Neuron (in vitro differentiated cells): ENCODE measurements around the gene AARSD1.
"Not testable (repeated sequence)": the region's sequence is repeated elsewhere in the genome, so short reads cannot be mapped to it uniquely, and the experiment has no call there.

Source experiments
- H2AFZ ChIP-seq: one replicate; pipeline ENCODE4 v1.6.1; 2013; ENCODE audit warnings: low read depth, mild to moderate bottlenecking, inconsistent platforms, low read length, moderate library complexity
- H3K27me3 ChIP-seq: one replicate; pipeline ENCODE4 v1.6.1; 2013; ENCODE audit warnings: low read length; ENCODE audit not compliant: insufficient read depth
- H3K36me3 ChIP-seq: one replicate; pipeline ENCODE4 v1.6.1; 2013; ENCODE audit warnings: low read length; ENCODE audit not compliant: insufficient read depth
- H3K4me1 ChIP-seq: one replicate; pipeline ENCODE4 v1.6.1; 2013; ENCODE audit warnings: low read length; ENCODE audit not compliant: insufficient read depth
- H3K4me3 ChIP-seq: 2 replicates; pipeline ENCODE4 v1.5.1; 2013; ENCODE audit warnings: mild to moderate bottlenecking, low read length, moderate library complexity
- H3K9me3 ChIP-seq: one replicate; pipeline ENCODE4 v1.6.1; 2013; ENCODE audit warnings: low read length

The AARSD1 gene

DNA sequence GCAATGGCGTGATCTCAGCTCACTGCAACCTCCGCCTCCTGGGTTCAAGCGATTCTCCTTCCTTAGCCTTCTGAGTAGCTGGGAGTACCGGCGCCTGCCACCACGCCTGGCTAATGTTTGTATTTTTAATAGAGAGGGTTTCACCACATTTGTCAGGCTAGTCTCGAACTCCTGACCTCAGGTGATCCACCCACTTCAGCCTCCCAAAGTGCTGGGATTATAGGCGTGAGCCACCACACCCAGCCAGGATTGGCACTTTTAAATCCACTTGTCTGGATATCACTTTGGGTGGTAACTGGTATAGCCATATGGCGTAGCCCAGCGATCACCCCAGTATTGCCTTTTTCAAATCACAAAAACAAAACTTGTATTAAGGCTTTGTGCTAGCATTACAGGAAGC, 29.7 kb upstream of the AARSD1 start:
- not testable (repeated sequence) for H3K27me3 ChIP-seq, H3K4me1 ChIP-seq, H3K4me3 ChIP-seq, H2AFZ ChIP-seq, H3K9me3 ChIP-seq
- peaks cover 41% of the 10 kb centered on the region for H3K36me3 ChIP-seq

DNA sequence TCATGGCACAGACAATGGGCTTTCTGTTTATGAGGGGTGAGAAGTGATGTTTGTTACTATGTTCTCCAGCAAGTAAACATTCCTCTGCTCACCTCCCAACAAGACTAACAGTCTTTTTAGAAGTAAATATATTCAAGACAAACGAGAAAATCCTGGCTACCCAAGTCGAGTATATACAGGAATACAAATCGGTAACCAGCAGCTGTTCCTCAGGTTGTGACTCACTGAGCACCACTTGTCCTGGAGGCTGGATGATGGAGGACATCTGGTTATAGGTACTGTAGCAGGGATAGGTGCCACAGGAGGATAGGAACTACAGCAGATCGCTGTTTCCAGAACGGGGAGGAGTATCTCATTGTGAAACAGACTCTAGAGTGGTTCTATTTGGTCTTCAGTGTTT, 28.6 kb upstream of the AARSD1 start:
- H3K4me1 ChIP-seq: no peaks in the 10 kb centered on the region
- no peaks in the 10 kb centered on the region for H3K27me3 ChIP-seq
- H3K4me3 ChIP-seq: no peak overlapping the region
- peaks cover 49% of the 10 kb centered on the region for H3K36me3 ChIP-seq
- H3K9me3 ChIP-seq: no peaks in the 10 kb centered on the region
- no peak overlapping the region for H2AFZ ChIP-seq

DNA sequence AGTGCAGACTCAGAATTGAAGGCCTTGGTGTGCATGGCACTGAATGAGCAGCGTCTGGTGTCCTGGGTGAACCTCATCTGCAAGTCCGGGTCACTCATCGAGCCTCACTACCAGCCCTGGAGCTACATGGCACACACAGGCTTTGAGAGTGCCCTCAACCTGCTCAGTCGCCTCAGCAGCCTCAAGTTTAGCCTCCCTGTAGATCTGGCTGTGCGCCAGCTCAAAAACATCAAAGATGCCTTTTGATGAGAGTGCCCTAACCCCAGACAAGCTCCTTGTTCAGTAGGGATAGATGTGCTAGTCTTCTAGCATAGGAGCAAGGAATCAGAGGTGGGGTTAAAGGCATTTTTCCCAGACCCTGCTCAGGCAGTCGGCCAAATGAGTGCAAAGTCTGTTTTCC, 27.2 kb upstream of the AARSD1 start:
- Histone ChIP-seq H3K4me3 (no peak overlapping the region), H3K27me3 (no peaks in the 10 kb centered on the region), H3K36me3 (peaks cover 54% of the 10 kb centered on the region), H3K4me1 (no peaks in the 10 kb centered on the region), H3K9me3 (no peaks in the 10 kb centered on the region), H2AFZ (no peak overlapping the region)

DNA sequence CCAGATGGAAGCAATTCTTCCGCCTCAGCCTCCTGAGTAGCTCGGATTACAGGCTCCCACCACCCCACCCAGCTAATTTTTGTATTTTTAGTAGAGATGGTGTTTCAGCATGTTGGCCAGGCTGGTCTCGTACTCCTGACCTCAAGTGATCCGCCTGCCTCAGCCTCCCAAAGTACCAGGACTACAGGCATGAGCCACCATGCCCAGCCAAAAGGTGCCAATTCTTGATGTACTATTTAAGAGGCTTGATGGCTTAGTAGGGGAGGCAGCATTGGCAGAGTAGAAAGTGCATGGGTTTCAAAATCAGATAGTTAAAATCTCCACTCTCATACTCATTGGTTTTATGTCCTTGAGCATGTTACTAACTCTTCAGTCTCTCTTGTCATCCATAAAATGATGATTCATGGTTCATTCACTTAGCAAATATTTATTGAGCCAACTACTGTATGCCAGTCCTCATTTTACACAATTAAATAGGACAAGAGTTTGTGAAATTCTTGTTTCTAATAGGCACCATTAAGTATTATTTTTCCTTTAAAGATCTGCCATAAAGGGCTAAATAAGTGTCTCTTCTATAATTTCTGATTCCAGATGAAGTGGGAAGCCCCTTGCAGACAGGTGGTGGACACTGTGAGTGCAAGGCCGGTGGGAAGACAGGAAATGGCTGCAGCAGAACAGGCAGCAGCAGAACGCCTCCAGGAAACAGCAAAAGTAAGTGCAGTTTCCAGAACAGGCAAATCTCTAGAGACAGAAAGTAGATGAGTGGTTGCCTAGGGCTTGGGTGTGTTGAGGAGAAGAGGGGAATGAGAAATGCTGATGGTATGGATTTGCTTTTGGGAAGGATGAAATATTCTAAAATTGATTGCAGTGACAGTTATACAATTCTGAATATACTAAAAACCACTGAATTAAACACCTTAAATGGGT, 25.7 kb upstream of the AARSD1 start:
- Histone ChIP-seq H3K4me3 (no peak overlapping the region), H3K27me3 (no peaks in the 10 kb centered on the region), H2AFZ (no peak overlapping the region), H3K36me3 (peaks cover 59% of the 10 kb centered on the region), H3K9me3 (no peaks in the 10 kb centered on the region), H3K4me1 (no peaks in the 10 kb centered on the region)

DNA sequence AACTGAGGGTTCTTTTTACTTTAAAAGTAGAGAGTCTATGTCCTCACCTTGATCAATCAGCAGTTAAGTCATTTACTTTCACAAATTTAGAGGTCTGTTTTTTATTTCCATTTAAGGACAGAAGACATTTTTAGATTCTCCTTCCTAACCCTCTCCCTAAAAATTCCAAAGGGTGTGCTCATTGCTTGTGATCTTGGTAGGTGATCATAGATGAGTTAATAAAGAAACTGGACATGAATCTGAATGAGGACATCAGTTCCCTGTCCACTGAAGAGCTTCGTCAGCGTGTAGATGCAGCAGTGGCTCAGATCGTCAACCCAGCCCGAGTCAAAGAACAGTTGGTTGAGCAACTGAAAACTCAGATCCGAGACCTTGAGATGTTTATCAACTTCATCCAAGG, 24.9 kb upstream of the AARSD1 start:
- no peaks in the 10 kb centered on the region for H3K9me3 ChIP-seq
- no peaks in the 10 kb centered on the region for H3K27me3 ChIP-seq
- H2AFZ ChIP-seq: no peak overlapping the region
- H3K4me3 ChIP-seq: no peak overlapping the region
- no peaks in the 10 kb centered on the region for H3K4me1 ChIP-seq
- H3K36me3 ChIP-seq: peaks cover 58% of the 10 kb centered on the region

DNA sequence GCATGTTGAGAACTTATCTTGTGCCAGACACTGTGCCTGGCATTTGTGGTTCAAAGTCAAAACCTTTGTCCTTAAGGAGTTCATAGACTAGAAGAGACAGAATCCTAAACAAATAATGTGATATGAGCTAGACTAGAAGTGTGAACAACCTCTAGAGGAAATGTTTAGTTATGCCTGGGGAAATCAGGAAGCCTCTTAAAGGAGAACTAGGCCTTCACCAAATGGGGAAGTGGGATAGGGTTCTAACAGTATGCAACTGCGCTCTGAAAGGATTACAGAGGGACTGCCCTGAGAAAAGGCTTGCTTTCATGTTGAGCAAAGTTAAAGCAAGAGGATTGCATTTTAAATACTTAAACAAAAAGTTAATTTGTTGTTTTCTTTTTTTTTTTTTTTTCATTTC, 21.0 kb upstream of the AARSD1 start:
- H3K4me1 ChIP-seq: peaks cover 9% of the 10 kb centered on the region
- peaks cover 38% of the 10 kb centered on the region for H3K36me3 ChIP-seq
- H2AFZ ChIP-seq: no peak overlapping the region
- no peak overlapping the region for H3K4me3 ChIP-seq
- H3K9me3 ChIP-seq: no peaks in the 10 kb centered on the region
- no peaks in the 10 kb centered on the region for H3K27me3 ChIP-seq

DNA sequence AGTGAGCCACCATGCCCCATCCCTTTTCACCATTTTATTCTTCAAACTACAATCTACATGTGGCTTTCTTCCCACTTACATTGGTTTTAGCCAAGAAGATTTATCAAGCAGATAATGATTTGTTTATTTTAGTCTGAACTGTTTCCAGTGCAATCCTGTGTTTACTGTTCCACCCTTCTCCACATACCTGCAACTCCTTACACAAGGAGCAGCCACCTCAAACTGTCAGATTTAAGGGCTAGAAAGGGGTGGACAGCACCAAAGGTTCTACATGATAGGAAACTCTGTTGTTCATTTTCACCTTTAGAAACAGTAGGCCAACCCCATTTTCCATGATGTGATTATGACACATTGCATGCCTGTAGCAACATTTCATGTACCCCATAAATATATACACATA, 18.0 kb upstream of the AARSD1 start:
- Histone ChIP-seq H3K4me3 (no peak overlapping the region), H3K4me1 (peaks cover 12% of the 10 kb centered on the region), H3K27me3 (no peaks in the 10 kb centered on the region), H3K36me3 (peaks cover 15% of the 10 kb centered on the region), H2AFZ (no peak overlapping the region), H3K9me3 (no peaks in the 10 kb centered on the region)

DNA sequence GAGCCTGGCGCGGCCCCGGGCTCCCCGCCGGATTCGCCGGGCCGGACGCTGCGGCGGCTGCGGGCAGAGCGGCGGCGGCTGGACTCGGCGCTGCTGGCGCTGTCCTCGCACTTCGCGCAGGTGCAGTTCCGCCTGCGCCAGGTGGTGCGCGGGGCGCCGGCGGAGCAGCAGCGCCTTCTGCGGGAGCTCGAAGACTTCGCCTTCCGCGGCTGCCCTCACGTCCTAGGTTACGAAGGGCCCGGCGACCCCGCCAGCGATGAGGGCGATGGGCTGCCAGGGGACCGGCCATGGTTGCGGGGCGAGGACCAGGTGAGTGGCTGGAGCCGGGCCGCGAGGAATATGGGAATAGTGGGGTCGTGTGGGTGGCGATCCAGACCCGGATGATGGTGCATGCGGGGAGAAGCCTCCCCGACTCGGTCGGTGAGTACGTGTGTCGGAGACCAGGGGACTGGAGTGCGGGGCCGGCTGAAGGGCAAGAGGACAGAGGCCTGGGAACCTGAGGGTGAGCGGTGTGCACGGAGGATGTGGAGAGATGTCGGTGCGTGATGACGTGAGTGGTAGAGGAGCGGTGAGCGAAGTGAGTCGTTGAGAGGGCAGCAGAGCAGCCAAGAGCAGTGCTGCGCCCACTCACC, 16.6 kb upstream of the AARSD1 start:
- H3K36me3 ChIP-seq: peaks cover 10% of the 10 kb centered on the region
- H3K4me1 ChIP-seq: peaks cover 12% of the 10 kb centered on the region
- peak overlapping the region; percentile 78 for H2AFZ ChIP-seq
- peak overlapping the region; percentile 55 for H3K4me3 ChIP-seq
- no peaks in the 10 kb centered on the region for H3K27me3 ChIP-seq
- H3K9me3 ChIP-seq: no peaks in the 10 kb centered on the region

DNA sequence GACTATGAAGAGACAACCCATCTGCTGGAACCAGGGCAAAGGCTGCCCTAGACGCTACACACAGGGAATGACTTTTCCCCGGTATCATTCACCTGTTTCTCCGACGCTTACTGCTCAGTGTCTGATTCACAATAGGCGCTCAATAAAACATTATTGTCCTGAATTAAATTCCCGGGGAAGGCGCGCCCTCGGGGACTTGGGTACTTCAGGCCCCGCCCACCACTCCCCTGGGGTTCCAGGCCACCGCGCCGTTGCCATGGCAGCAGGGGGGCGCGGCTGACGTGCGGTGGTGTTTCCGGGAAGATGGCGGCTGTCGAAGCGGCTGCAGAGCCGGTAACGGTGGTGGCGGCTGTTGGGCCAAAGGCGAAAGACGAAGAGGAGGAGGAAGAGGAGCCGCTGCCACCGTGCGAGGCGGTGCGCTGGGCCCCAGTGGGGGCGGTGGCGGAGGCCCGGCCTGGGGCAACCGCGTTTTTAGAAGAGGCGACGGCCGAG, 16.1 kb upstream of the AARSD1 start, which contains the start of gene RUNDC1:
Gene RUNDC1, plus strand, starts transcription at position 292 of the 492 bp plus-strand sequence. Its CDS starts 12 bp downstream, at position 304.
- Histone ChIP-seq H3K4me3 (peak within 1 kb of the TSS; percentile 55), H3K27me3 (no peaks in the 10 kb centered on the region), H2AFZ (peak within 1 kb of the TSS; percentile 78), H3K36me3 (peaks cover 10% of the 10 kb centered on the region), H3K4me1 (peaks cover 12% of the 10 kb centered on the region), H3K9me3 (no peaks in the 10 kb centered on the region)

DNA sequence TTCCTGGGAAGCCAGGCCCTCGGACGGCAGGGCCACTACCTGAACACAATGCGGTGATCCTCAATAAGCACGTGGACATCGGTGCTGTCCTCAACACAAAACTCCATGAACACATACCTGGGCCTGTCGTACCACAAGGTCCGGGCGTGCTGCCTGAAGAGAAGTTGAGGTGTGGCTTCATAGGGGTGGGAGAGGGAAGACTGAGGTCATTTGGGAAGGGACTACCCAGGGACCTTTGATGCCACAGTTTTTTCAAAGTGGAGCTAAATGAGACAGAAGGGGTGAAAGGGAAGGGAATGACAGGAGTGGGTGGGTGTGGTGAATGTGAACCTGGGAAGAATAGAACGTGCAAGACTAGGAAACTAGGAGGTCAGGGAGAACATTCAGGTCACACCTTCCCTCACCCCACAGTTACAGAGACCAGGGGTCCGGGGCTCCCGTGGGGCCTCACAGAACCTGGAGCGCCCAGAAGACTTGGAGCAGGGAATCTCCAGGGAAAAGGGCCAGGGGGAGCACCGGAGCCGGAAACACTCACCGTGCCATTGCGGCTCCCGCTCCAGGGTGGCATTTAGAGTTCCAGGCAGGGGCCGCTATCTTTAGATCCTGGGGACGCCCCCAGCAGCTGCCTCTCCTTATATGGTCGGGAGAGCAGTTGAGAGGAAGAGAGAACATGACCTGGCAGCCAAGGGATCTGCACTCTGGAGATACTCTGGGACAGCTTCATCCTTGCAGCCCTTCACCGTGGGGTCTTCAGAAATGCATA, 15.4 kb upstream of the AARSD1 start, which contains the start of gene PTGES3L:
Gene PTGES3L, minus strand, starts transcription at position 570 of the 763 bp plus-strand sequence. Its CDS starts 27 bp downstream, at position 543.
- Histone ChIP-seq H2AFZ (peak within 1 kb of the TSS; percentile 78), H3K9me3 (no peaks in the 10 kb centered on the region), H3K4me3 (peak within 1 kb of the TSS; percentile 55), H3K36me3 (peaks cover 5% of the 10 kb centered on the region), H3K4me1 (peaks cover 12% of the 10 kb centered on the region), H3K27me3 (no peaks in the 10 kb centered on the region)

DNA sequence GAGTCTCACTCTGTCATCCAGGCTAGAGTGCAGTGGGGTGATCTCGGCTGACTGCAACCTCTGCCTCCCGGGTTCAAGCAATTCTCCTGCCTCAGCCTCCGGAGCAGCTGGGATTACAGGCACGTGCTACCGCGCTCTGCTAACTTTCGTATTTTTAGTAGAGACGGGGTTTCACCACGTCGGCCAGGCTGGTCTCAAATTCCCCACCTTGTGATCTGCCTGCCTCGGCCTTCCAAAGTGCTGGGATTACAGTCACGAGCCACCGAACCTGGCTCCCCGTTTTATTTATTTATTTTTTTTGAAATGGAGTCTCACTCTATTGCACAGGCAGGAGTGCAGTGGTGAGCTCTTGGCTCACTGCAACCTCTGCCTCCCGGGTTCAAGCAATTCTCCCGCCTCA, 11.4 kb upstream of the AARSD1 start:
- not testable (repeated sequence) for H3K9me3 ChIP-seq, H3K4me3 ChIP-seq, H2AFZ ChIP-seq, H3K27me3 ChIP-seq, H3K4me1 ChIP-seq, H3K36me3 ChIP-seq

DNA sequence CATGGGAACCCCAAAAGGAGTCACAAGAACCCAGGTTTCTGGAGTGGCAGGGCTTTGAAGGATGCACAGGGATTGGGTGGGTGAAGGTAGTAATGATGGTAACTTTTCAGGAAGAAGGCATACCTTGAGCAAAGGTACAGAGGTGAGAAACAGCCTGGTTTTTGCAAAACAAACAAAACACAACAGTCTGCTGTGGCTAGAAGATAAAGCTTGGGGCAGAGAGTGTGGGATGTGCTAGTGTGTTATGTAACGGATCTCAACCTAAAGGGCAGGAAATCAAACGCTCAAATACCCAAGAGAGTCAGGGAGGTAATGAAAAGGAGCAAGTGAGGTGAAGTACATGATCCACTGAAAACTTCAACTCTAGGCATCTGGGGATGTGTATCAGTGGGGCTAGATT, 11.0 kb upstream of the AARSD1 start:
- Histone ChIP-seq H3K36me3 (no peaks in the 10 kb centered on the region), H3K4me1 (peaks cover 3% of the 10 kb centered on the region), H3K9me3 (no peaks in the 10 kb centered on the region), H3K4me3 (no peak overlapping the region), H2AFZ (no peak overlapping the region), H3K27me3 (no peaks in the 10 kb centered on the region)

DNA sequence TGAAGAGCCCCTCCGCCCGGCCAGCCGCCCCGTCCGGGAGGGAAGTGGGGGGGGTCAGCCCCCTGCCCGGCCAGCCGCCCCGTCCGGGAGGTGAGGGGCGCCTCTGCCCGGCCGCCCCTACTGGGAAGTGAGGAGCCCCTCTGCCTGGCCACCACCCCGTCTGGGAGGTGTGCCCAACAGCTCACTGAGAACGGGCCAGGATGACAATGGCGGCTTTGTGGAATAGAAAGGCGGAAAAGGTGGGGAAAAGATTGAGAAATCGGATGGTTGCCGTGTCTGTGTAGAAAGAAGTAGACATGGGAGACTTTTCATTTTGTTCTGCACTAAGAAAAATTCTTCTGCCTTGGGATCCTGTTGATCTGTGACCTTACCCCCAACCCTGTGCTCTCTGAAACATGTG, 9.1 kb upstream of the AARSD1 start:
- H3K27me3 ChIP-seq, H3K4me3 ChIP-seq: not testable (repeated sequence)

More for the DNA sequence above, 9.1 kb upstream of the AARSD1 start:
- not testable (repeated sequence) for H3K36me3 ChIP-seq, H3K4me1 ChIP-seq, H3K9me3 ChIP-seq, H2AFZ ChIP-seq
